Activated CD8-positive, alpha-beta T cell treated with anti-CD3 and anti-CD28 coated beads for 36 hours (primary cell): Measurements from ENCODE around the gene SUPT3H. TPM values are rescaled to one million over a fixed set of nuclear protein-coding genes. Genes with fewer than 3 reads are reported as not detected.

ENCODE experiments used
- ATAC-seq: fragments of 200-7000 bp; cut with Tn5 transposase; one replicate; pipeline ENCODE4 v1.10.0; 2021; ENCODE audit warnings: mild to moderate bottlenecking, moderate library complexity
- CTCF ChIA-PET: fragments of 350-600 bp; sonication (Branson Sonifier 250); formaldehyde crosslinking; loops from one replicate; lab custom pipeline; 2021; ENCODE audit warnings: antibody characterized with exemption; lab: Charles Lee
- POLR2A ChIA-PET: fragments of 350-600 bp; sonication (Branson Sonifier 250); formaldehyde crosslinking; loops from one replicate; lab custom pipeline; 2021; ENCODE audit warnings: antibody characterized with exemption; lab: Charles Lee
- DNase-seq: peaks from one replicate; pipeline ENCODE4 v3.0.0-alpha.2; 2020
- H3K27ac Mint-ChIP-seq: one replicate; pipeline ENCODE4 v1.8.0; 2021; ENCODE audit warnings: mild to moderate bottlenecking, mixed read lengths
- H3K27me3 Mint-ChIP-seq: one replicate; pipeline ENCODE4 v1.8.0; 2021; ENCODE audit warnings: mixed read lengths
- H3K36me3 Mint-ChIP-seq: one replicate; pipeline ENCODE4 v1.8.0; 2021; ENCODE audit warnings: low read depth, mixed read lengths
- H3K4me1 Mint-ChIP-seq: one replicate; pipeline ENCODE4 v1.8.0; 2021; ENCODE audit warnings: low read depth, mixed read lengths
- H3K4me3 Mint-ChIP-seq: one replicate; pipeline ENCODE4 v1.8.0; 2021; ENCODE audit warnings: mild to moderate bottlenecking, moderate library complexity, mixed read lengths
- H3K9me3 Mint-ChIP-seq: one replicate; pipeline ENCODE4 v1.8.0; 2021; ENCODE audit warnings: mixed read lengths
- intact Hi-C: fragments of 100-400 bp; cut with micrococcal nuclease; formaldehyde crosslinking; loops from one replicate; pipeline ENCODE4 v1.10.0; 2022
- total RNA-seq, 2 experiments: library from RNA; stranded (reverse); gene quantifications; one replicate each; pipeline ENCODE4 v1.2.3, GENCODE V29; 2021
- TF ChIP-seq, protein P1 (sequence below): fragments of 200-600 bp; IDR thresholded peaks from one replicate; pipeline ENCODE4 v1.8.0; 2022; ENCODE audit warnings: antibody characterized with exemption, mild to moderate bottlenecking

Gene SUPT3H
- total RNA-seq, 2 experiments from 2014 or later, result 20.0 to 20.2 TPM

DNA sequence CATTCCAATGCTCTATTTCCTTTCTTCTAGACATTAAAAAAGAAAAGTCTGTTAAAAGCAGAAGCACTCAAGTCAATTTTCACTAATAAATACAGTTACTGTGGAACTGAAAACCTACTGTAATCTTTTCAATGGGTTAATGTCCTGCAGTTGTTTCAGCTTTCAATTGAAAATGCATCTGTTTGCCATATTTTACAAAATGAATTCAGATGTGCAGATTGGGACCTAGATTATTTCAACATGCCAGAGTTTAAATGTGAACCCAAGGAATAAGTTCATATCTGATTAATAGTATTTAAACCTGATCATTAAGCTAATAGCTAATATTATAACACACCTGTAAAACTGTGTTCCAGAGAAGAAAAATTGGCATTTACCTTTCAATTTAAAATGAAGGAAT, 9.7 kb downstream of the SUPT3H start:
- intact Hi-C loops, result no loop called here
- H3K36me3 Mint-ChIP-seq, result peaks cover 19% of the 10 kb centered on the region

DNA sequence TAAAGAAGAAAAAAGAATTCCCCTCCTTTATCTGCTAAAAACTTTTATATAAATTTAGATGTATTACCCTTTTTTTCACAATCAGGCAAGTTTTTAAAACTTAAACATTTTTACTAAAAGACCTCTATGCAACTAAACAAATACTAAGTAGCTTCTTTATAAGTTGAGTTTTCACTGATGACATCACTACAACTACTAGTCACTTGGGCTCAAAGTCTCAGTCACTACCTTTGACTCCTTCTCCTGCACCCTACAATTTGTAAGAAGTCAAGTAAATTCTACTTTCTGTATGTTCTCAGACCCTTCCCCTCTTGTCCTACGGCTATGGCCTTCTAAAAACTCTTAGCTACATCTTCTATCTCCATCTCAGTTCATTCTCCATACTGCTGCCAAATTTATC, 11.2 kb downstream of the SUPT3H start:
- no peak for DNase-seq
- ATAC-seq, result no peak
- Mint-ChIP-seq H3K27me3 (no peaks in the 10 kb centered on the region), H3K9me3 (no peaks in the 10 kb centered on the region), H3K4me1 (peaks cover 29% of the 10 kb centered on the region), H3K4me3 (no peak overlapping the region), H3K27ac (no peak overlapping the region), H3K36me3 (peaks cover 27% of the 10 kb centered on the region)
- ChIA-PET CTCF (interaction anchor here (0.8 to 1.4 kb wide), 4 partner anchors 8 to 54 kb away, joined by 3 to 4 read pairs (median 3); no protein-coding TSS in a partner anchor), POLR2A (no interaction called here)
- intact Hi-C loops, result no loop called here
- TF ChIP-seq, protein P1, sequence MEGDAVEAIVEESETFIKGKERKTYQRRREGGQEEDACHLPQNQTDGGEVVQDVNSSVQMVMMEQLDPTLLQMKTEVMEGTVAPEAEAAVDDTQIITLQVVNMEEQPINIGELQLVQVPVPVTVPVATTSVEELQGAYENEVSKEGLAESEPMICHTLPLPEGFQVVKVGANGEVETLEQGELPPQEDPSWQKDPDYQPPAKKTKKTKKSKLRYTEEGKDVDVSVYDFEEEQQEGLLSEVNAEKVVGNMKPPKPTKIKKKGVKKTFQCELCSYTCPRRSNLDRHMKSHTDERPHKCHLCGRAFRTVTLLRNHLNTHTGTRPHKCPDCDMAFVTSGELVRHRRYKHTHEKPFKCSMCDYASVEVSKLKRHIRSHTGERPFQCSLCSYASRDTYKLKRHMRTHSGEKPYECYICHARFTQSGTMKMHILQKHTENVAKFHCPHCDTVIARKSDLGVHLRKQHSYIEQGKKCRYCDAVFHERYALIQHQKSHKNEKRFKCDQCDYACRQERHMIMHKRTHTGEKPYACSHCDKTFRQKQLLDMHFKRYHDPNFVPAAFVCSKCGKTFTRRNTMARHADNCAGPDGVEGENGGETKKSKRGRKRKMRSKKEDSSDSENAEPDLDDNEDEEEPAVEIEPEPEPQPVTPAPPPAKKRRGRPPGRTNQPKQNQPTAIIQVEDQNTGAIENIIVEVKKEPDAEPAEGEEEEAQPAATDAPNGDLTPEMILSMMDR, result no peak

More for the DNA sequence above, 9.7 kb downstream of the SUPT3H start:
- no peaks in the 10 kb centered on the region for H3K9me3 Mint-ChIP-seq
- POLR2A ChIA-PET, result no interaction called here
- TF ChIP-seq, protein P1, result no peak
- peaks cover 34% of the 10 kb centered on the region for H3K4me1 Mint-ChIP-seq
- no peak overlapping the region for H3K4me3 Mint-ChIP-seq
- no peak for ATAC-seq
- CTCF ChIA-PET, result interaction anchor here (1.3 kb wide), 1 partner anchor 14 kb away, joined by 3 read pairs; no protein-coding TSS in a partner anchor
- H3K27me3 Mint-ChIP-seq, result no peaks in the 10 kb centered on the region
- no peak overlapping the region for H3K27ac Mint-ChIP-seq
- no peak for DNase-seq

DNA sequence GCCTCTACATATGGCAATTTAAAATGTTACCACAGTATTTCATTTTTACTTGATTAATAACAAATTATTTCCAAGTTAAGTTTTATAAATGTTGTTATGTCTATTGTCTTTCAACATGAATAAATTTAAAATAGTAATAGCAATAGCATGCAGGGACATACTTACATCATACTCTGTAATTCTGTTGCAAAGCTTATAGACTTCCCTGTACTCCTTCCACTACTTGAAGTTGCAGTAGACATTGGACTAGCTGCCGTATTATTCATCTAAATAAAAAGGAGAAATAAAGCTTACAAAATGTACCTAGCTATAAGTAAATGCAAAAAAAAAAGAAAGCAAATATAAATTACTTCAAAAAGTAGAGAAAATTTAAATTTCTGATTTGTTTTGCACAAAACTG, 12.7 kb downstream of the SUPT3H start:
- ATAC-seq (no peak), DNase-seq (no peak)
- CTCF ChIA-PET, result no interaction called here
- Mint-ChIP-seq H3K27me3 (no peaks in the 10 kb centered on the region), H3K9me3 (no peaks in the 10 kb centered on the region), H3K4me1 (peaks cover 25% of the 10 kb centered on the region), H3K36me3 (peaks cover 26% of the 10 kb centered on the region), H3K27ac (no peak overlapping the region), H3K4me3 (no peak overlapping the region)
- TF ChIP-seq, protein P1, result no peak
- POLR2A ChIA-PET, result no interaction called here
- intact Hi-C loops, result no loop called here

DNA sequence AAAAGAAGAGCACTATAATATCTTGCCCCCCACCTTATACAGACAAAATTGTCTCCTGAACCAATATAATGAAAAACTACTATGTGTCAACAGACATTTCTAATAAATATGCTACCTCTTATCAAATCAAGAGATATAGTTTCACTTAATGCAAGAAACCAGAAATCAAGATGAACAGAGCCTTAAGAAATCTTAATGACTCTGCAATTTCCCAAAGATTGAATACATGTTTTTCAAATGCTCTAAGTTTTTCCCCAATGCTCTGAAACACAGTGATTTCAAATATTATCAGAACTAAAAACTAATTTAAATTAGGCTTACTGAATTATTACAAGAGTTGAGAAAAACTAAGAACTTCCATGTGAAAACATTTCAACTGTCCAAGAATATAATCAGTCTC, 13.3 kb downstream of the SUPT3H start:
- ATAC-seq, result no peak
- intact Hi-C loops, result no loop called here
- POLR2A ChIA-PET, result interaction anchor here (1.7 kb wide), 1 partner anchor 13 kb away, joined by 5 read pairs; no protein-coding TSS in a partner anchor
- H3K27ac Mint-ChIP-seq, result no peak overlapping the region
- H3K4me1 Mint-ChIP-seq, result peaks cover 23% of the 10 kb centered on the region
- CTCF ChIA-PET, result no interaction called here
- H3K9me3 Mint-ChIP-seq, result no peaks in the 10 kb centered on the region
- DNase-seq, result no peak
- TF ChIP-seq, protein P1, result no peak
- no peak overlapping the region for H3K4me3 Mint-ChIP-seq
- peaks cover 25% of the 10 kb centered on the region for H3K36me3 Mint-ChIP-seq
- no peaks in the 10 kb centered on the region for H3K27me3 Mint-ChIP-seq

DNA sequence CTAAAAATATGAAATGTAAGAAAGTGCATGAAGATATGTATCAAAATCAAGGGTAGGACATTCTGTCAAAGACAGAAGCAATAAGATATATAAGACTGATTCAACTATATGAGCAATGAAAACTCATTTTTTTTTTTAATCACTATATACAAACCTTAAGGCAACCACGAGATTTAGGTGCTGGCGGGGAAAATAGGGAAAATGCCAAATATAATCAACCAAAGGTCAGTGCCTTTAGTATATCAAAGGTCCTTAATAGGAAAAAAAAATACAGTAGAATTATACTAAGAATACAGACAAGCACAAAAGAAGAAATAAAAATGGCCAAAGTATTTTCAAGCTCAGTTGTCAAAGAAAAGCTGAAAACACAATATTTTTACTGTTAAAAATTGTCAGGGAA, 24.1 kb downstream of the SUPT3H start:
- ChIA-PET POLR2A (no interaction called here), CTCF (no interaction called here)
- H3K27me3 Mint-ChIP-seq, result no peaks in the 10 kb centered on the region
- H3K9me3 Mint-ChIP-seq, result no peaks in the 10 kb centered on the region
- ATAC-seq (no peak), DNase-seq (no peak)
- intact Hi-C loops, result no loop called here
- H3K36me3 Mint-ChIP-seq, result peaks cover 21% of the 10 kb centered on the region
- no peak overlapping the region for H3K4me3 Mint-ChIP-seq
- peaks cover 17% of the 10 kb centered on the region for H3K4me1 Mint-ChIP-seq
- TF ChIP-seq, protein P1, result no peak
- H3K27ac Mint-ChIP-seq, result no peak overlapping the region
